NCI-H524 treated with DMSO at 0.1 percent for 48 hours (cell line): ENCODE data around the gene TGOLN2.
A peak's percentile ranks its signal among the peaks of the same experiment; 100 is the strongest.
"Not testable (repeated sequence)": the region's sequence is repeated elsewhere in the genome, so short reads cannot be mapped to it uniquely, and the experiment has no call there.

Source experiments
- DNase-seq: peaks from one replicate; lab custom pipeline; 2025; lab: John Stamatoyannopoulos, UW

TGOLN2 gene

DNA sequence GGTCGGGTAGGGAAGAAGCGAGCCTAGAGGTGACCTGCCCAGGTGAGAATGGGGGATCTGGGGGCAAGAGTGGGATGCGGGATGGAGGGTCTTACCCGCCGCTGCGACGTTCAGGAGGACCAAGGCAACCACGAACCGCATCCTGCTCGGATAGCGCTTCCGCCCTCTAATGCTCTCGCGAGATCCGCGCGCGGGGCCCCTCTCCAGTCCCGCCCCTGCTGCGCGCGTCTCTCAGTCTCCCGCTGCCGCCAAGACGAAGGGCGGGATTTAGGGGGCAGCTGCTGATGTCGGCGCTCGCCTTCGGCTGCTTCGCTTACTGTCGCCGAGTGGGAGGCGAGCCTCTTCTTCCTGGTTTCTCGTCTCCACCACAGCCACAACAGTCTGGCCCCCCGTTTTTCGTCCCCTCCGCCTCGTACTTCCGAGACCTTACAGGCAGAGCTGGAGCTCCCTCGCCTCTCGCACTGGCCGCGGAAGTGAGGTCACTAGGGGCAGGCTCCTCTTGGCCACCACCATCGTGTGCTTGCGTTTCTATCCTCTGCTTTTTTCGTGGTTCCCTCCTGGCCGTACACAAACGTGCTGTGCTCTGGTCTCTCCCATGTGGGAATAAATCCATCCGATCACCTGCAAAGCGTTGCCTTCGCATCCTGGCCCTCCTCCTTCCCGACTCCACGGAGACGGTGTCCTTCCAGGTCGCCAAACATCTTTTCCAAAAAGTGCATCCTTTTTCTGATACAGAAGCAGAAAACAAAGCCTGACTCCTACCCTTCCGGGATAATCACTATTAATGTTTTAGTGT lies at the start of gene TGOLN2:
Gene TGOLN2 (minus strand): TSS at position 168 of the 796 bp plus-strand sequence. CDS start 27 bp downstream, at position 141.
- DNase-seq = peak; percentile 52

DNA sequence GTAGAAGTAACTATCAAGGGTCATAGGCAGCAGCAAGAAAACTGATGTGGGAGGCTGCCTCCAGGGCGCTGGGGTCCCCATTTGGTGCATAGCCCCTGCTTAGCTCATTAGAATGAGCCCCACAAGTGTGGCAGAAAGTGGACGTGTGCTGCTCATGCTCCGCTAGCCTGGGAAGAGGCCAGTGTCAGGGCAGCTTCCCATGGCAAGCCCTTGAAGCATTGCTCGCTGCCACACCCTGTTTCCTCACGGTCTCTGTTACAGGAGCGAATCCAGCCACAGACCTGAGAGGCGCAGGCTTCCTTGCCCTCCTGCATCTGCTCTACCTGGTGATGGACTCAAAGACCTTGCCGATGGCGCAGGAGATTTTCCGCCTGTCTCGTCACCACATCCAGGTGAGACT lies 49.3 kb upstream of the TGOLN2 start:
- DNase-seq = no peak

- no peak for DNase-seq
Measured at GRCh38 chr2:85376291-85377065, 48.7 kb upstream of the TGOLN2 start.

DNA sequence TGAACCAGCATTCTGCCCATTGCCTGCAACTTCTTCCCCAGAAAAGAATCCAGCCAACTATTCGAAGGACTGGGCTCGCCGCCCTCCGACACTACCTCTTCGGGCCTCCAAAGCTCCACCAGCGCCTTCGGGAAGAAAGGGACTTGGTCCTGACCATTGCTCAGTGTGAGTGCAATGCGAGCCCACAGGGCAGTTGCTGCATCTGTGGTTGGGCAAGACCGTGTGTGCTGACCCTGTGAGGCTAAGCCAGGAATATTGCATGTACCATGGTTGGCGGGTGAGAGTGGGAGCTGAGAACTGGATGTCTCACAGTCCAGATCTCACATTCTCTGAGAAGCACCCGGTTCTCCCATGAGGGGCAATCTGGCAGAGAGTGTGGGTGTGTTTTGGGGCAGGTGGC lies 43.3 kb upstream of the TGOLN2 start:
- no peak for DNase-seq

- DNase-seq = no peak
Measured at GRCh38 chr2:85369500-85369899, 41.7 kb upstream of the TGOLN2 start.

- no peak for DNase-seq
Measured at GRCh38 chr2:85368921-85369320, 41.1 kb upstream of the TGOLN2 start.

DNA sequence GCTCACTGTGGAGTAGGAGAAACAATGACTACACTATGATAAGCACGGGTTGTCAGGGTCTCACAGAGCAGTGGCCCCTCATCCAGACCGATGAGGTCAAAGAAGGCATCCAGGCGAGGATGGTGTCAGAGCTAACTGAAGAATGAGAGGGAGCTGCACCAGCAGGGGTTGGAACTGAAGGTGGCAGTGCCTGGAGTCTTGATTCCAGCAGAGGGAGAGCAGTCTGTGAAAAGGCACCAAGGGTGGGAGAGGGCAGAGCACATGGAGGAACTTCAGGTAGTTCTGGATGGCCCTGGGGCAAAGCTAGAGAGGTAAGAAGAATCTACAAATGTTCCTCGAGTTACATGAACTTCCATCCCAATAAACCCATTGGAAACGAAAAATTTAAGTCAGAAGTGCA lies 39.4 kb upstream of the TGOLN2 start:
- no peak for DNase-seq

DNA sequence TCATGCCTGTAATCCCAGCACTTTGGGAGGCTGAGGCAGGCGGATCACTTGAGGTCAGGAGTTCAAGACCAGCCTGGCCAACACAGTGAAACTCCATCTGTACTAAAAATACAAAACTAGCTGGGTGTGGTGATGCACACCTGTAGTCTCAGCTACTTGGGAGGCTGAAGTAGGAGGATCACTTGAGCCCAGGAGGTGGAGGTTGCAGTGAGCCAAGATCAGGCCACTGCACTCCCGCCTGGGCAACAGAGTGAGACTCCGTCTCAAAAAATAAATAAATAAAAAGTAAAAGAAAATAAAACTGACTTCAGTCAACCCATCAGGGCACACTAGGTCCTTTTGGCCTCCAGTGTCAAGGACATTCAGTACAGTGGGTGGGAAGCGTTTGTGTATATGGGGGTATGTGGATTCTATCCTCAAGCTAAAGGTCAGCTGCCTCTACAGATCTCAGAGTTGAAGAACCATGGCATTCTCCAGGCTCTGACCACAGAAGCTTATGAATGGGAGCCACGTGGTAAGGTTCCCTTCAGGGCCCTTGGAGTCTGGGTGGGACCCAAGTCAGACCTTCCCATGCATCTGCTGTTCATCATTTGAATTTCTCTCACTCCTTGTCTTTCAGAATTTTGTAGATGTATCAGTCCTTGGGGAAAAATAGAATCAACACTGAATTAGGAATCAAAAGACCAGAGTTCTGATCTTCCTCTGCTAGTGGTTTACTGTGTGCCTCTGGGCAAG lies 35.0 kb upstream of the TGOLN2 start:
- not testable (repeated sequence) for DNase-seq

DNA sequence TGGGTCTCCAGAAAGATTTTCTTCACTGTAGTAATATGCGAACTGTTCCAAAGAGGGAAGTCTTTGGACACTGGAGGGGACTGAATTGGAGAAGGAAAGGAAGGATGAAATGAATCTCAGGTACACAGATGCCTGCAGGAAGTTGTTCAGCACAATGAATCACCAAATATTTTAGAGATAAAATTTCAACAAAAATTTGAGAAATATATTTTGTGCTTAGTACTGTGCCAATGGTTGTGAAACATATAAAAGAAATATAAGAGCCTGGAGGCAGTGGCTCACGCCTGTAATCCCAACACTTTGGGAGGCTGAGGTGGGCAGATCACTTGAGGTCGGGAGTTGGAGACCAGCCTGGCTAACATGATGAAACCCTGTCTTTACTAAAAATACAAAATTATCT lies 29.9 kb upstream of the TGOLN2 start:
- no peak for DNase-seq

- no peak for DNase-seq
Measured at GRCh38 chr2:85356186-85356585, 28.4 kb upstream of the TGOLN2 start.

GRCh38 chr2:85355521-85355920 lies 27.7 kb upstream of the TGOLN2 start:
- no peak for DNase-seq

GRCh38 chr2:85355073-85355410 lies 27.3 kb upstream of the TGOLN2 start:
- DNase-seq = no peak

DNA sequence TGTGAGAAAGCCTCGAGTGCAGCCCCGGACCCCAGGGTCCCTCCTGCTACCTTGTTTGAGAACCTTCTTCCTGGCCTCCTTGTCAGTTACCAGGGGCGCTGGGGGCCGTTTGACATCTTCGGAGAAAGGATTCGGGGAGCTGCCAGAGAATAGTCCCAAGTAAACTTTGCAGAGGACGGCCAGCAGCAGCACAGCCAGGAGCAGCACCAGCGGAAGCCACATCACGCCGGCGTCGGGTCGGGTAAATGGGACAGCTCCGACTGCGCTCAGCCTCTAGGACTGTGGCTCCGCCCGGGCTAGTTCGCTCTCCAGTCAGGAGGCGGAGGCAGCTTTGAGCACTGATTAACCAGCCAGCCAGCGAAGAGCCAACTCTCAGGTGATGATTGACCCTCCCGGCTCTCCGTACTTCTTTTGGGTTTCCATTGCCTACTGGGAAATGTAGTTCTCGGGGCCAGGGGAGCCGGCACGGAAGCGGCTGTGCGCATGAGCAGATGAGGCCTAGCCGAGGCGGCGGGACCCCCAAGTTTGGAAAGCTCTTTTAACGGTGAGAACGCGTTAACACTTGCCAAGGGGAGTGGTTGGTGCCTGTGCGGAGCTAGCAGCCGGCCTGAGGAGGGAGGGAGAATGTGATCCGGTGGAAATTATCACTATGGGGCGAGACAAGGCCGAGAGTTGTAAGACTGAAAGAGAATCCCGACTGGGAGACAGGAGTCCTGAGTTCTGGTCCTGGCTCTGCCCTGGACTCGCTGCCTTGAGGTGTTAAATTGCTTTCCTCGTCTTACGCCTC lies 26.7 kb upstream of the TGOLN2 start, which contains the start of the genes ELMOD3 and RETSAT:
Gene ELMOD3 (plus strand): TSS at position 484 of the 787 bp plus-strand sequence. CDS start 2,430 bp downstream, outside the sequence.
Gene RETSAT (minus strand): TSS at position 243 of the 787 bp plus-strand sequence. CDS start 21 bp downstream, at position 222.
- peak; percentile 93 for DNase-seq

GRCh38 chr2:85353876-85354285 lies 26.1 kb upstream of the TGOLN2 start:
- no peak for DNase-seq

- no peak for DNase-seq
Measured at GRCh38 chr2:85347599-85347998, 19.8 kb upstream of the TGOLN2 start.

- no peak for DNase-seq
Measured at GRCh38 chr2:85344356-85344954, 16.7 kb upstream of the TGOLN2 start.

DNA sequence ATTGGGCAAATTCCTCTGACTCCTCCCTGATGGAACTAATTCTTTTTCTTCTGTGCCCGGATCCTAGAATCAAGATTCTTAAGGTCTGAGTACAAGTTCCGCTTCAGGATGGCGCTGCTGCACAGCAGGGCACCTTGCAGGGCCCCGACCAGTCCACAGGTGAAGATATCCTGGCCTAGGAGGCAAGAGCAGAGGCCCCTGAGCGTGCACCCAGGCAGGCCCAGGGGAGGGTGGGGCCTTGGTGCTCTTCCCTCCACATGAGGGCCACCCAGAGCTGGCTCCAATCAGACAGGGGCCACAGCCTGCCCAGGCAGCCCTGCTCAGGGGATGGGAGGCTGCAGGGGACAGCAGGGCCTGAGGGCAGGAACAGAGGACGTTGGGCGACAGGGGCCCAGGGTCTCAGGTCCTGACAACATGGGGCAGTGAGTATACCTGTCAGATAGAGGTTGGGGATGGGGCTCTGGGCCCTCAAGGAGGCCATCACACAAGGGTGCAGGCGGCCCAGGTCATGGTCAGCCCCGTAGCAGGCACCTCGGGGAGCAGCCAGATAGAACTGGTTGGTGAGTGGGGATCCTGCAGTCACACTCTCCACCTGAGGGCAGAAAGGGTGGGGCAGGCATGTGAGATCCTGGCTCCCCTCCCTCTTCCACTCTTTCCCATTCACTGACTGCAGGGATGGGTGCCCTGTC lies 15.6 kb upstream of the TGOLN2 start:
- DNase-seq = not testable (repeated sequence)

DNA sequence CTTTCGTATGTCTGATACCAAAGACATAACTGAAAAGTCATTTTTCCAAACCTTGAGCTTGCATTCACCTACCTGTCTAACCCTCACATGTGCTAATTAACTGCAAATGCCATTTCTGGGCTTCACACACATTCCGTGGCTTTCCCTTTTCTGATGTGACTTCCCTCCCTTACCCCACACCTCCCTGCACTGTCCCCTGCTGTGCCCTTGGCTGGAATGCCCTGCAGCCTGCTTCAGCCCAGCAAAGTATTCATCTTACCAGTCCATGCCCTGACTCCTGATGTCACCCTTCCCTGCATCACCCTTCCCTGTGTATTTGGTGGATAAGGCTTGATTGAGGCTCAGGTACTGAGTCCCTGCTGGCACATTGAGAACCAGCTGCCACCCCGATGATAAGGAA lies 14.4 kb upstream of the TGOLN2 start:
- DNase-seq = no peak

DNA sequence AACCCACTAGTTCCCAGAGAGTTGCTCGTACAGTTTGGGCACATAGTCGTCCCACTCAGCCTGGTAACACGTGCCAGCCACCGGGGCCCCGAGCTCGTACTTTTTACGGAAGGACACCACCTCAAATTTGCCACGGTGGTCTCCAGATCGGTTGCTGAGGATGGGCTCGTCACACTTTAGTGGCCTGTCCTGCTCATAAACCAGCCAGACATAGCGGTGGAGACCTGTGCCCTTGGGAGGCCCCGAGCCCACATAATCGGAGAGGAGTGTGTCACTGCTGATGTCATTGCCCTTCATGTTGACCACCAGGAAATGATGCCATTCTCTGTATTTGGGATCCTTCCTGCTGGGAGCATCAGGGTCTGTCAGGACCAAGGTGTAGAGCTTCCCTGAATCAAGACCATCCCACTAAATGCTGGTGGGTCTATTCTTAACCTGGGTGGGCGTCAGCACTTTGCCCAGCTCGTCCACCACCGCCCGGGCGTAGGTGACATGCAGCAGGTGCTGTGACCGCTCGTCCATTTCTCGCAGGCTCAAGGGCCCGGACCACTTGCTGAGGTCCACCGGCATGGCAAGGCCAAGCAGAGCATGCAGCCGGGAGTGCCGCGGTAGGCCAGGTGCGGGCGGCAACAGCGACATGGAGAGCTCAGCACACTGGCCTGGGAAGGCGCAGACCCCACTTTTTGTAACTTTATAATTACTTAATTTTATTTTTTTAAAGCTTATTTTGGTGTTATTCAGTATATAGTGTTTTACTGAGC lies 13.7 kb upstream of the TGOLN2 start:
- DNase-seq = no peak
